GM18498 (cell line): Measurements from ENCODE around the gene ARHGEF3.

Source experiments
- ATAC-seq: cut with Tn5 transposase; IDR thresholded peaks from one replicate; pipeline ENCODE4 v1.9.1; 2021; ENCODE audit warnings: mild to moderate bottlenecking, moderate library complexity; ENCODE audit not compliant: unreplicated experiment

ARHGEF3 gene

GRCh38 chr3:56796202-56796601, 5.5 kb downstream of the ARHGEF3 start:
- ATAC-seq = no peak

DNA sequence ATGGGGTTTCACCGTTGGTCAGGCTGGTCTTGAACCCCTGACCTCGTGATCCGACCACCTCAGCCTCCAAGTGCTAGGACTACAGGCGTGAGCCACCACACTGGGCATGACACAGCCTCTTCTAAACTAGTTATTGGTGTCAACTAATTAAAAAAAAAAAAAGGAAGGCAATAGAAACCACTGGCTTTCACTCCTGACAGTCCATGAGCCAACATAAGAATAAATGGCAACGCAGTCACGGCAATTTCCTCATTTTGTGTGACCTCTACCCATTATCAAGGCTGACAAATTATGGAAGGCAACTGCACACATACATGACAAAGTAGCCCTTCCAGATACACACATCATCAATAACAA, 5.9 kb downstream of the ARHGEF3 start:
- no peak for ATAC-seq

DNA sequence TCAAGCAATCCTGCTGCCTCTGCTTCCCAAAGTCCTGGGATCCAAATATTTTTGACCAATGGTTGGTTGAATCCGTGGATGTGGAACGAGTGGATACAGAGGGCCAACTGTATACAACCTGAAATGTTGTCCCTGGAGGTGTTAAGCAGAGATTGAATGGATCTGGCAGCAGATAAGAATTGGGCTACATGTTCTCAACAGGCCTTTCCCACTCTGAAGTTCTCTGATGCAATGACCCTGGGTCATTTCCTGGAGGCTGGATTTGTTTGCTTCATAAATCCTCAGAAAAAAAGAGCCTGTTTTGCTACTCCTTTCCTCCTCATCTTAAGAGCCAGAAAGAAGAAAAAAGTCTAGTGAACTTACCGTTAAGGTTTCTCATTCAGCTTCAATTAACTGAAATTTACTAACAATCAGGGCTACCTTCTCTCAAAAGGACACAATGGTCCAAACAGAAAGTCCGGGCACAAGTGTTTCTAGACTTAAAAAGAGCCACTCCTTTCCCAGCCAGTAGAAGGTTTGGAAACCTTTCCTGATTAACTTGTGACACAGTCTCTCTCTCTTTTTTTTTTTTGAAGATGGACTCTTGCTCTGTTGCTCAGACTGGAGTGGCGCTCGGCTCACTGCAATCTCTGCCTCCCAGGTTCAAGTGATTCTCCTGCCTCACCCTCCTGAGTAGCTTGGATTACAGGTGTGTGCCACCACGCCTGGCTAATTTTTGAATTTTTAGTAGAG, 6.5 kb downstream of the ARHGEF3 start:
- no peak for ATAC-seq

DNA sequence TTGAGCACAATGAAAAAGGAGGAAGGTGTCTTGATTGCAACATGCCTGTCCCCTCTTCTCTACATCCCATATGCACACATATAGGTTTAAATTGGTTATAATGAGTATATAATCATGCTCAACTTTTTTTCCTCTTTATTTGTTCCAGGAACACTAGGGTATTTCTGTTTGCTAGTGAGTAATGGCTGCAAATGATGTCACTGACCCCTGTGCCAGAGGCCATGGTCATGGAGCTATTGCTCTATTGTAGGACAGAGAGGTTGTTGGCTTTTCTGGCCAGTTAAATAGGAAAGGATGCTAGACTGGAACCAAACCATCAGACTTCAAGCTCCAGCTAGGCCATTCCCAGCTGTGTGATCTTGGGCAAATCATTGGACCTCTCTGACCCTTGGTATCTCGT, 9.6 kb downstream of the ARHGEF3 start:
- ATAC-seq = no peak

GRCh38 chr3:56790016-56790821, 11.5 kb downstream of the ARHGEF3 start:
- ATAC-seq = no peak

DNA sequence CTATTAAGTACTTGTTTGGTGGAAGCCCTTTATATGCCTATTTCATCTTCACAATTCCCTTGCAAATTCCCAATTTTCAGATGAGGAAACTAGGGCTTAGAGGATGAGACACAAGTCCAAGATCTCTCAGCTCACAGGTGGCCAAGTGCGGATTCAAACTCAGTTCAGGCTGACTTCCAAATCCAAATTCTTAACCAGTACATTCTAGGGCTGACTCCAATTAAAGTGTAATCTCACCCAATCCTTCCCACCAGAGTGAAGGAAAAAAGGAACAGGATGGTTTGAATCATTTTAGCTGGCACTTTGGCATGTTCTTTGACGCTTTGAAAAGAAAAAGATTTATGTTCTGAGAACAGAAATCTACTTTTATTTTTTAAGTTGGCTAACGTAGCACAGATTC, 12.7 kb downstream of the ARHGEF3 start:
- no peak for ATAC-seq

DNA sequence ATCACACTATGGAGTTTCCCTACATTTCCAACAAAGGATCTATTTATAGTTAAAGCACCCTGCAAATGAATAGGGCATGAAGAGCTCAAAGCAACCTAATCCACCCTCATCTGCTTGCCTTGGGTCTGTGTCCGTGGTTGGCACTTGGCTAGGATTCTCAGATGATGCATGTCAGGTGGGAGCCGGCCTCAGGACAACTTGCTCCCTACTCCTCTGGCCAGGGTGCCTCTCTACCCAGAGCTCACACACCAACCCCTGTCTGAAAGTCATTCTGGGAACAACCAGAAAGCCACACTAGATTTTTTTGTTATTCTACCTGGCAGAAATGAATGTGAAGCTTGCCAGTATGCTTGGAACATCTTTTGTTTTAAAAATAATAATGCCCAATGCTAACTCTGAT, 13.2 kb downstream of the ARHGEF3 start:
- no peak for ATAC-seq

DNA sequence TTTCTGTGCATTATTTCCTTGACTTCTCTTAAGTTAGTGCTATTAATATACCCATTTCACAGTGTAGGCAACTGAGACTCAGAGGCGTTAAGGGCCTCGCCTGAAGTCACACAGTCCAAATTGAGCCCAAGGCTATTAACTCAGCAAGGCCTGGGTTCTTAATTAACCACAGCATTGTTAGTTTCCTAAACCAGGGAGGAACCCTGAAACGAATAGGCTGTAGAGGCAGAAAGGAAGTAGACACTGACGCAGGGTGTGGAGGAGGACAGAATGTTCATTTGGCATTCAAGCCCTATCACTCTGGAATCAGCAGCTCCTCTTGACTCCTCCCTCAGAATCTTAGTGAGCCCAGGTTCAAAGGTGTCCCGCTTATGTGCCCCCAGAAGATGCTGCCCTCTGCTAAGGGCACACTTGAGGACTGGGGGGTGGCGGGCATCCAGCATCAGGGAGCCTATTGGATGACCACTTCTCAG, 13.9 kb downstream of the ARHGEF3 start:
- no peak for ATAC-seq

DNA sequence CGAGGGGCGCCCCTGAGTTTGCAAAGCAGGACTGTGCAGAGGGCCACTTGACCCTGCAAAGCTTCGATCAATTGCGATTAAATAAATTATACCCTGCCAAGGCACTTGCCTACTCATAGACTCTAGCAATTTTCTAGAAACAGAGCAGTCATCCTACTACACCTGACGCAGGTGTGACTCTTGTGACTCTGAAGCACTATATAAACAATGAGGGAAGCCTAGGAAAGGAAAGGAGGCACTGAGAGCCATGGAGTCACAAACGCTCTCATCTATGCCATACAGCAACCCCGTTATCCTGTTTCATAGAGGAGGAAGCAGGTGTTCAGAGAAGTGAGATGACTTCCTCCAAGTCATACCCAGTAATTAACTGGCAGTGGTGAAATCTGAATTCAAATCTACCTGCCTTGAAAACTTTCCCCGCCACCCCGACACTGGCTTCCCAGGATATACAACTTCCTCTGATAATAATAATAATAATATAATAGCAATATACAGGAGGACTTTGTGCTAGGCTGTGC, 14.4 kb downstream of the ARHGEF3 start:
- ATAC-seq = no peak

GRCh38 chr3:56785499-56785898, 16.2 kb downstream of the ARHGEF3 start:
- ATAC-seq = no peak

DNA sequence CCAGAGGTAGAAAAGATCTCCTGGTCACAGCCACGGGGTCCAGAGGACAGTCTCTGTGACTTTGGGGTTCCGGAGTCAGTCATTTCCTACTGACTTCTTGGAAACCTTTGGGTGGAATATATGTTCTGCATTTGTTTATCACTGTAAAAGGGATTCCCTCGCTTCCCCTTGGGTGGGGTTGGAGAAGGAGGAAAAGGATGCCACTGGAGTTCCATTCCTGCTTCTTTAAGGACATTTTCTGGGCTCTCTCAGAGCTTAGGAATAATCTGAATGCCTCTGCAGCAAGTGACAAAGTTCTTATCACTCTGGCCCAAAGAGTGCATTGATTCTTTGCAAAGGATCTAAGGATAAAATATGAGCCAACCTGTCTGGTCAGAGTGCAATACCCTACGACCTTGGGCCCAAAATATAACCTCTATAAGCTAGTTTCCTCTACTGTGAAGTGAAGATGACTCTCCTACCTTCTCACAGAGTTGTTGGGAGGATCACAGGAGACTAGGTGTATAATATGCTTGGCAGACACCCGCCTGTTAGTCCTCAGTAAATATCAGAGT, 17.2 kb downstream of the ARHGEF3 start:
- ATAC-seq = no peak

- ATAC-seq = peak; percentile 94
Measured at GRCh38 chr3:56783644-56784447, 17.9 kb downstream of the ARHGEF3 start.

- ATAC-seq = no peak
Measured at GRCh38 chr3:56782906-56783305, 18.8 kb downstream of the ARHGEF3 start.

DNA sequence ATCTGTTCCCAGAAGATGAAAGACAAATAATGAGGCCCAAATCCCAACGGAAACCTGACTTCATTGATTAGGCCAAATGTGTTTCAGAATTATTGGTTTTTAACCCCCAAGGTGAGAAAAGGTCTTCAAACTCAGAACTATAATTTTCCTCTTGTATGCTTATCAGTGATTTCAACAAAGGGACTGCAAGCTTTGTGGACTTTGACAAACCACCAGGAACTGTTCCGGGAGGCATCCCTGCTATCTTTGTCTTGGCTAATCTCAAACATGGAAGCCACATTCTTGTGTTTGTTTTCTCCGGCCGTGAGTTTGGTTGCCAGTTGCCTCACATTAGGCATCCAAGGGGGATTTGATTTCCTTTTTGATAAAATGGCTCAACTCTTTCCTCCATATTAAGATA, 19.5 kb downstream of the ARHGEF3 start:
- ATAC-seq = no peak

DNA sequence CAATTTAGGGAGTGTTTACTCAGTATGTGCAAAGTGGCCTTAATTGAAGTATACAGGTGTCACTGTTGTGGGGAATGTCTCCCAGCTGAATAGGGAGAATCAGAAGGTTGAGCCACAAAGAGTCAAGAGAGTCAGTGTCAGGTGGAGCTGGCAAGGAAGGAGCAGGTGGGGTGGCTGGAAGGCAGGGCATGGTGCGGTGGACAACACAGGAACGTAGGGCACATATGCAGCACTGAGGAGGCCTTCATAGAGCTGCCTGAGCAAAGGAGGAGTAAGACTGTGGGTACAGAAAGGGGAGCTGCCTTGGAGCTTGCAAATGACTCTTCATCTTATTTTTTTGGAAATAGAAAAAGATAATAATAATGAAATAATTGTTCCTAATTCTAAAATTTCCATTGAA, 20.0 kb downstream of the ARHGEF3 start:
- ATAC-seq = no peak

GRCh38 chr3:56780936-56781335, 20.8 kb downstream of the ARHGEF3 start:
- no peak for ATAC-seq

- ATAC-seq = no peak
Measured at GRCh38 chr3:56778893-56779292, 22.9 kb downstream of the ARHGEF3 start.

DNA sequence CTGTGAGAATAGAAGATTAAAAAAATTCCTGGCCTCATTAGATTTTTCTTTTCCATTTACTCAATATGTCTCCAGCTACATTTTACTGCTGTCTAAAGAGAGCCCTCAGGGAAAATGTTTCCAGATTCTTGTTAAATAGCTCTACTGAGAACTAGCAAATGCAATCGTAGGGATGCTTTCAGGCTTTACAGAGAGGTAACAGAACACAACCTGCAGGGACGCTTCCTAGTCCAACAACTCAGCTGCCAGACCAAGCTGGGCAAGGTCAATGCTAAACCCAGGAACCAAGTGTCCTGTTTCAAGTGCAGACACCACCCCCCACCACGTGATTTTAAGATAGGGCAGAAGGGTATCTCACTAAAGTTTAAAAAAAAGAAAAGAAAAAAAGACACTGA, 25.2 kb downstream of the ARHGEF3 start:
- no peak for ATAC-seq

DNA sequence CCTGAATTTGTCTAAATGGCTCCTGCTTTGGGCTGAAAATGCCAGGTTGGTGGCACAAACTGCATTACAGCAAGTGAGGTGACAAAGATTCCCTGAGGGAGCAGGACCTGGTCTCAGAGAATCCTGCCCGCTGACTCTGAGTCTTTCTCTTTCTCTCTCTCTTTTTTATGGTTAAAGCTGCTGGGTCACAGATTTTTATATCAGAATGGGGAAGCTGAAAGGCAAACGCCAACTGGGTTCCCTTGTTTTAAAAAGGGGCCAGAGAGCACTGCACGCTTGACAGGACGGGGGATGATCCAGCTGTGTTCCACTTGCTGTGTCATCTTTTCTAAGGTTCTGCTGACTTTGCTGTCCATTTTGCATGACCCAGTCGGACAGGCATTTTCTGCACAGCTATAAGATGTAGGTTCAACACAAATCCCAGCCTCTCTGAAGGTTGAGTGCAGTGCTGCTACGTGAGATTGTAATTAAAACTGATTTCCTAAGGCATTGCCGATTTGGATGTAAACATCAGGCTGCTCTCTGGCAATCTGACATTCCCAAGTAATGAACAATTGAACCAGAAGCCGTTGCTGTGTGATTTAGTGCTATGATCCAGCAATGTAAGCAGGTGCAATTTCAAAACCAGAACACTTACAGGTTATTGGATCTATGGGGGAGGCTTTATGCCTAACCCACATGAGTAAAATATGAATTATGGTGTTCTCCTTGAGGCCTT, 25.8 kb downstream of the ARHGEF3 start:
- ATAC-seq = no peak

DNA sequence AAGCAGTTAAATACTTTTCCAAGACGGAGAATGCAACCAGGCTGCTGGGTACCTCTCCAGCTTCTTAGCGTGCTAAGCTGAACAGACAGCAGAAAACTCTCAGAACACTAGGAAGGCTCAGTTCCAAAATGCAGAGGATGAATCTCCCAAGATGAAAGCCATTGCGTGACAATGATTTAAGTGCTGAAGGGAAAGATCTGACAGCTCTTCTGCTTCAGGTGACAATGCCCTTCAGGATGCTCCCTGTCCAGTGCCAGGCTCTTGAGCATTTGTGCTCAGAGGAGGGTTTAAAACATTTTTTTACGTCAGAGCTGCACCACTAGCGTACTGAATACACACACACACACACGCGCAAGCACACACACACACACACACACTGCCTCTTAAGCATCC, 26.3 kb downstream of the ARHGEF3 start:
- ATAC-seq = no peak
